Endodermal cell (in vitro differentiated cells): ENCODE results near the gene HPS6. TPM values are rescaled to one million over a fixed set of nuclear protein-coding genes. Genes with fewer than 3 reads are reported as not detected.

Experiments used
- DNase-seq: peaks from one replicate; pipeline ENCODE4 v3.0.0-alpha.2; 2017
- H3K27ac ChIP-seq: 2 replicates; pipeline ENCODE4 v1.5.1; 2013; ENCODE audit warnings: mild to moderate bottlenecking, low read depth, low read length, moderate library complexity
- H3K27me3 ChIP-seq: 2 replicates; pipeline ENCODE4 v1.6.1; 2013; ENCODE audit warnings: mild to moderate bottlenecking, low read length, moderate library complexity; ENCODE audit not compliant: insufficient read depth, control insufficient read depth, poor library complexity, severe bottlenecking
- H3K36me3 ChIP-seq: 2 replicates; pipeline ENCODE4 v1.7.0; 2013; ENCODE audit warnings: mild to moderate bottlenecking, low read length, moderate library complexity; ENCODE audit not compliant: control insufficient read depth, insufficient read depth
- H3K4me1 ChIP-seq: one replicate; pipeline ENCODE4 v1.7.0; 2013; ENCODE audit warnings: low read length; ENCODE audit not compliant: control insufficient read depth, insufficient read depth
- H3K4me3 ChIP-seq: 2 replicates; pipeline ENCODE4 v1.5.1; 2013; ENCODE audit warnings: mild to moderate bottlenecking, low read length, moderate library complexity
- H3K9ac ChIP-seq: 2 replicates; pipeline ENCODE4 v1.6.1; 2013; ENCODE audit warnings: mild to moderate bottlenecking, low read length, moderate library complexity; ENCODE audit not compliant: poor library complexity, severe bottlenecking; ENCODE audit errors: extremely low read depth
- H3K9me3 ChIP-seq: 2 replicates; pipeline ENCODE4 v1.6.1; 2013; ENCODE audit warnings: mild to moderate bottlenecking, low read length, moderate library complexity; ENCODE audit not compliant: control insufficient read depth
- H3K27ac Mint-ChIP-seq: 2 replicates; pipeline ENCODE4 v1.8.0; 2020; ENCODE audit warnings: mixed read lengths
- H3K27me3 Mint-ChIP-seq: 2 replicates; pipeline ENCODE4 v1.8.0; 2021; ENCODE audit warnings: mild to moderate bottlenecking, mixed read lengths; ENCODE audit not compliant: insufficient read depth
- H3K36me3 Mint-ChIP-seq: 2 replicates; pipeline ENCODE4 v1.8.0; 2020; ENCODE audit warnings: low read depth, mixed read lengths
- H3K4me1 Mint-ChIP-seq: 2 replicates; pipeline ENCODE4 v1.8.0; 2020; ENCODE audit warnings: mixed read lengths
- H3K4me3 Mint-ChIP-seq: 2 replicates; pipeline ENCODE4 v1.8.0; 2020; ENCODE audit warnings: mild to moderate bottlenecking, moderate library complexity, mixed read lengths
- H3K9me3 Mint-ChIP-seq: 2 replicates; pipeline ENCODE4 v1.8.0; 2020; ENCODE audit warnings: mild to moderate bottlenecking, mixed read lengths
- WGBS, 2 experiments: methylation state at CpG; one replicate each; pipeline versions ENCODE4 v1.1.5 to v1.1.7; 2013; ENCODE audit warnings: missing lambda C conversion rate in 2 of 2, mixed read lengths in 1 of 2; ENCODE audit not compliant: insufficient coverage in 1 of 2, insufficient read length in 1 of 2; 5-methylcytosine and 5-hydroxymethylcytosine counted together
- total RNA-seq, 2 donors: library from RNA; stranded (reverse); fragmentation: NEBNext Ultra II Directional in 1 of 2; extraction: Animal tissue kit (Norgen Biotek cat#: 25700) in 1 of 2; gene quantifications; 2 replicates in 1 of 2; 3 replicates in 1 of 2; pipeline ENCODE4 v1.2.1, GENCODE V29; 2021
- TF ChIP-seq, protein P1 (sequence below): fragments of 200-600 bp; sonication (generic); conservative IDR thresholded peaks from 2 replicates; pipeline ENCODE4 v1.5.0; 2021; ENCODE audit warnings: antibody characterized with exemption, mild to moderate bottlenecking

Gene HPS6
- total RNA-seq, 2 donors from 2014 or later = 19.6 to 20.8 TPM

DNA sequence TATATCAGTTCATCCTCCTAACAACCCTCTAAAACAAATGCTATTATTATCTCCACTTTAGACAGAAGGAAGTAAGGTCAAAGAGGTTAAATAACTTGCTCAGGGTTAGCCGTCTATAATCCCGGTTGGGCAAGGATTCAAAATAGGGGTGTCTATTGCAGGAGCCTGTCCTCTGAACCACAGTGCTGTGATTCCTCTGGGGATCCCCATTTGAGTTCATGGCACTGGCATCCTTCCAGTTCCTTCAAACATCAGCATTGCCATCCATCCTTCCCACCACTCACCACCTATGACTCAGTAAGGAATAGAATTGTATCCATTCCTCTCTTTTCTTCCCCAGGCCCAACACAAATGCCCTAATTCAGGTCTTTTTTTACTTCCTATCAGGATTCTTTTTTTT, 25.6 kb downstream of the HPS6 start:
- no peak overlapping the region for H3K4me3 ChIP-seq
- H3K27ac Mint-ChIP-seq = peak overlapping the region; percentile 17
- no peaks in the 10 kb centered on the region for H3K9me3 ChIP-seq
- H3K4me1 ChIP-seq = no peaks in the 10 kb centered on the region
- H3K4me1 Mint-ChIP-seq = no peaks in the 10 kb centered on the region
- H3K4me3 Mint-ChIP-seq = no peak overlapping the region
- 95 to 100% methylated on average over 2 of the region's 2 CpGs for WGBS, 2 experiments
- peaks cover 22% of the 10 kb centered on the region for H3K36me3 Mint-ChIP-seq
- H3K27me3 Mint-ChIP-seq = no peaks in the 10 kb centered on the region
- TF ChIP-seq, protein P1, sequence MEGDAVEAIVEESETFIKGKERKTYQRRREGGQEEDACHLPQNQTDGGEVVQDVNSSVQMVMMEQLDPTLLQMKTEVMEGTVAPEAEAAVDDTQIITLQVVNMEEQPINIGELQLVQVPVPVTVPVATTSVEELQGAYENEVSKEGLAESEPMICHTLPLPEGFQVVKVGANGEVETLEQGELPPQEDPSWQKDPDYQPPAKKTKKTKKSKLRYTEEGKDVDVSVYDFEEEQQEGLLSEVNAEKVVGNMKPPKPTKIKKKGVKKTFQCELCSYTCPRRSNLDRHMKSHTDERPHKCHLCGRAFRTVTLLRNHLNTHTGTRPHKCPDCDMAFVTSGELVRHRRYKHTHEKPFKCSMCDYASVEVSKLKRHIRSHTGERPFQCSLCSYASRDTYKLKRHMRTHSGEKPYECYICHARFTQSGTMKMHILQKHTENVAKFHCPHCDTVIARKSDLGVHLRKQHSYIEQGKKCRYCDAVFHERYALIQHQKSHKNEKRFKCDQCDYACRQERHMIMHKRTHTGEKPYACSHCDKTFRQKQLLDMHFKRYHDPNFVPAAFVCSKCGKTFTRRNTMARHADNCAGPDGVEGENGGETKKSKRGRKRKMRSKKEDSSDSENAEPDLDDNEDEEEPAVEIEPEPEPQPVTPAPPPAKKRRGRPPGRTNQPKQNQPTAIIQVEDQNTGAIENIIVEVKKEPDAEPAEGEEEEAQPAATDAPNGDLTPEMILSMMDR = no peak
- peaks cover 2% of the 10 kb centered on the region for H3K9me3 Mint-ChIP-seq
- peaks cover 4% of the 10 kb centered on the region for H3K36me3 ChIP-seq
- H3K27me3 ChIP-seq = no peaks in the 10 kb centered on the region
- no peak for DNase-seq
- no peak overlapping the region for H3K27ac ChIP-seq
- no peak overlapping the region for H3K9ac ChIP-seq

DNA sequence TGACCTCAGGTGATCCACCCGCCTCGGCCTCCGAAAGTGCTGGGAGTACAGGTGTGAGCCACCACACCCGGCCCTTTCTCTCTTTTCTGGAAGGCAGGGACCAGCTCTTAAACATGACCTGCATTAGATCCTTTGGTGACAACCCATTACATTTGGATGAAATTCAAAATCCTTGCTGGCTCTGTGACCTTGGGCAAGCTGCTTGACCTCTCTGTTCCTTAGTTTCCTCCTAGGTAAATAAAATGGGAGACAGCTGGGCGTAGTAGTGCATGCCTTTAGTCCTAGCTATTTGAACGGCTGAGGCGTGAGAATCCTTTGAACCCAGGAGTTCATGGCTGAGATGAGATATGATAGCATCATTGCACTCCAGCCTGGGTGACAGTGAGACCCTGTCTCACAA, 31.3 kb downstream of the HPS6 start:
- Histone ChIP-seq H3K36me3 (peaks cover 17% of the 10 kb centered on the region), H3K9ac (no peak overlapping the region), H3K27me3 (no peaks in the 10 kb centered on the region), H3K9me3 (no peaks in the 10 kb centered on the region), H3K27ac (no peak overlapping the region), H3K4me1 (no peaks in the 10 kb centered on the region), H3K4me3 (no peak overlapping the region)
- no peak overlapping the region for H3K27ac Mint-ChIP-seq
- peaks cover 34% of the 10 kb centered on the region for H3K36me3 Mint-ChIP-seq
- WGBS, 2 experiments = 97 to 100% methylated on average over 5 to 7 of the region's 7 CpGs
- DNase-seq = no peak
- TF ChIP-seq, protein P1 = no peak
- H3K4me1 Mint-ChIP-seq = no peaks in the 10 kb centered on the region
- H3K4me3 Mint-ChIP-seq = no peak overlapping the region
- no peaks in the 10 kb centered on the region for H3K9me3 Mint-ChIP-seq
- H3K27me3 Mint-ChIP-seq = no peaks in the 10 kb centered on the region

DNA sequence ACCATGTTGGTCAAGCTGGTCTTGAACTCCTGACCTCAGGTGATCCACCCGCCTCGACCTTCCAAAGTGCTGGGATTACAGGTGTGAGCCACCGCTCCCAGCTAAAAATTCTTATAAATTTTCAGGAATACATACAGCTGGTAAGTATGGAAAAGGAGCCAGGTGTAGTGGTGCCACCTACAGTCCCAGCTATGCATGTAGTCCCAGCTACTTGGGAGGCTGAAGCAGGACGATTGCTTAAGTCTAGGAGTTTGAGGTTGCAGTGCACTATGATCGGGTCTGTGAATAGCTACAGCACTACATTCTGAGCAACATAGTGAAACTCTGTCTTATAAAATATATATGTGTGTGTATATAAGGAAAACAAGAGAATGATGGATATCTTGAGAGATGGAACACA, 36.0 kb downstream of the HPS6 start:
- 81 to 100% methylated on average over 4 to 5 of the region's 5 CpGs for WGBS, 2 experiments
- Histone ChIP-seq H3K4me1 (no peaks in the 10 kb centered on the region), H3K9me3 (no peaks in the 10 kb centered on the region), H3K36me3 (peaks cover 34% of the 10 kb centered on the region), H3K4me3 (no peak overlapping the region), H3K27me3 (no peaks in the 10 kb centered on the region), H3K27ac (no peak overlapping the region), H3K9ac (no peak overlapping the region)
- Mint-ChIP-seq H3K4me1 (no peaks in the 10 kb centered on the region), H3K27me3 (no peaks in the 10 kb centered on the region), H3K9me3 (no peaks in the 10 kb centered on the region), H3K27ac (no peak overlapping the region), H3K36me3 (peaks cover 37% of the 10 kb centered on the region), H3K4me3 (no peak overlapping the region)
- no peak for DNase-seq
- TF ChIP-seq, protein P1 = peak; percentile 55
